ENCODE results near the gene SPATA16.
"Not testable (repeated sequence)": the region's sequence is repeated elsewhere in the genome, so short reads cannot be mapped to it uniquely, and the experiment has no call there.

The SPATA16 gene

GRCh38 chr3:173030273-173030672, 110.8 kb downstream of the SPATA16 start:
- Mint-ChIP-seq H3K9me3 (no peaks in the 10 kb centered on the region), H3K4me1 (no peaks in the 10 kb centered on the region), H3K27ac (no peak overlapping the region), H3K4me3 (no peak overlapping the region), H3K27me3 (no peaks in the 10 kb centered on the region)
- no peak for ATAC-seq
- DNase-seq, result no peak

- no peaks in the 10 kb centered on the region for H3K27me3 Mint-ChIP-seq
- ATAC-seq, result no peak
- no peak for DNase-seq
- no peaks in the 10 kb centered on the region for H3K4me1 Mint-ChIP-seq
- no peak overlapping the region for H3K27ac Mint-ChIP-seq
- no peak overlapping the region for H3K4me3 Mint-ChIP-seq
- no peaks in the 10 kb centered on the region for H3K9me3 Mint-ChIP-seq
Measured at GRCh38 chr3:173028351-173028750, 112.7 kb downstream of the SPATA16 start.

- Mint-ChIP-seq H3K27me3 (no peaks in the 10 kb centered on the region), H3K4me3 (no peak overlapping the region), H3K9me3 (no peaks in the 10 kb centered on the region), H3K27ac (no peak overlapping the region), H3K4me1 (no peaks in the 10 kb centered on the region)
- no peak for DNase-seq
- no peak for ATAC-seq
Measured at GRCh38 chr3:173027429-173027828, 113.6 kb downstream of the SPATA16 start.

- Mint-ChIP-seq H3K27me3 (no peaks in the 10 kb centered on the region), H3K4me3 (no peak overlapping the region), H3K4me1 (no peaks in the 10 kb centered on the region), H3K27ac (no peak overlapping the region), H3K9me3 (no peaks in the 10 kb centered on the region)
- no peak for ATAC-seq
- no peak for DNase-seq
Measured at GRCh38 chr3:173025941-173026340, 115.1 kb downstream of the SPATA16 start.

GRCh38 chr3:173021547-173022185, 119.4 kb downstream of the SPATA16 start:
- Mint-ChIP-seq H3K9me3 (no peaks in the 10 kb centered on the region), H3K27ac (no peak overlapping the region), H3K27me3 (no peaks in the 10 kb centered on the region), H3K4me1 (no peaks in the 10 kb centered on the region), H3K4me3 (no peak overlapping the region)
- ATAC-seq (no peak), DNase-seq (no peak)

GRCh38 chr3:173020128-173020527, 120.9 kb downstream of the SPATA16 start:
- not testable (repeated sequence) for DNase-seq, ATAC-seq, H3K4me3 Mint-ChIP-seq, H3K4me1 Mint-ChIP-seq, H3K27me3 Mint-ChIP-seq, H3K9me3 Mint-ChIP-seq, H3K27ac Mint-ChIP-seq

- no peak overlapping the region for H3K27ac Mint-ChIP-seq
- no peak overlapping the region for H3K4me3 Mint-ChIP-seq
- no peaks in the 10 kb centered on the region for H3K4me1 Mint-ChIP-seq
- H3K27me3 Mint-ChIP-seq, result no peaks in the 10 kb centered on the region
- H3K9me3 Mint-ChIP-seq, result no peaks in the 10 kb centered on the region
- DNase-seq (no peak), ATAC-seq (no peak)
Measured at GRCh38 chr3:173019378-173019777, 121.7 kb downstream of the SPATA16 start.

- no peak overlapping the region for H3K4me3 Mint-ChIP-seq
- H3K4me1 Mint-ChIP-seq, result no peaks in the 10 kb centered on the region
- H3K27ac Mint-ChIP-seq, result no peak overlapping the region
- DNase-seq (no peak), ATAC-seq (no peak)
- H3K9me3 Mint-ChIP-seq, result no peaks in the 10 kb centered on the region
- no peaks in the 10 kb centered on the region for H3K27me3 Mint-ChIP-seq
Measured at GRCh38 chr3:173018758-173019157, 122.3 kb downstream of the SPATA16 start.

- Mint-ChIP-seq H3K27me3 (no peaks in the 10 kb centered on the region), H3K9me3 (peaks cover 4 to 5% of the 10 kb centered on the region in 2 donors), H3K4me1 (no peaks in the 10 kb centered on the region), H3K4me3 (no peak overlapping the region), H3K27ac (no peak overlapping the region)
- ATAC-seq (no peak), DNase-seq (no peak)
Measured at GRCh38 chr3:173013219-173013832, 127.7 kb downstream of the SPATA16 start.

- no peak for ATAC-seq
- H3K4me3 Mint-ChIP-seq, result no peak overlapping the region
- H3K4me1 Mint-ChIP-seq, result no peaks in the 10 kb centered on the region
- H3K27ac Mint-ChIP-seq, result no peak overlapping the region
- no peak for DNase-seq
- no peaks in the 10 kb centered on the region for H3K27me3 Mint-ChIP-seq
- peaks cover 4 to 5% of the 10 kb centered on the region in 2 donors for H3K9me3 Mint-ChIP-seq
Measured at GRCh38 chr3:173009410-173009809, 131.6 kb downstream of the SPATA16 start.

- no peak overlapping the region for H3K4me3 Mint-ChIP-seq
- no peak for ATAC-seq
- no peak for DNase-seq
- no peaks in the 10 kb centered on the region for H3K27me3 Mint-ChIP-seq
- H3K4me1 Mint-ChIP-seq, result no peaks in the 10 kb centered on the region
- H3K9me3 Mint-ChIP-seq, result peaks cover 4 to 5% of the 10 kb centered on the region in 2 donors
- H3K27ac Mint-ChIP-seq, result no peak overlapping the region
Measured at GRCh38 chr3:173008978-173009377, 132.1 kb downstream of the SPATA16 start.

- no peak for DNase-seq
- Mint-ChIP-seq H3K4me3 (no peak overlapping the region), H3K9me3 (peaks cover 0 to 4% of the 10 kb centered on the region in 2 donors), H3K27ac (no peak overlapping the region), H3K4me1 (no peaks in the 10 kb centered on the region), H3K27me3 (no peaks in the 10 kb centered on the region)
- ATAC-seq, result no peak
Measured at GRCh38 chr3:173007079-173007723, 133.8 kb downstream of the SPATA16 start.

GRCh38 chr3:173006006-173006405, 135.0 kb downstream of the SPATA16 start:
- no peaks in the 10 kb centered on the region for H3K27me3 Mint-ChIP-seq
- no peaks in the 10 kb centered on the region for H3K4me1 Mint-ChIP-seq
- no peak overlapping the region for H3K4me3 Mint-ChIP-seq
- no peaks in the 10 kb centered on the region for H3K9me3 Mint-ChIP-seq
- DNase-seq (no peak), ATAC-seq (no peak)
- no peak overlapping the region for H3K27ac Mint-ChIP-seq

- H3K27ac Mint-ChIP-seq, result no peak overlapping the region
- no peak for ATAC-seq
- H3K4me1 Mint-ChIP-seq, result no peaks in the 10 kb centered on the region
- no peaks in the 10 kb centered on the region for H3K27me3 Mint-ChIP-seq
- H3K4me3 Mint-ChIP-seq, result no peak overlapping the region
- H3K9me3 Mint-ChIP-seq, result no peaks in the 10 kb centered on the region
- no peak for DNase-seq
Measured at GRCh38 chr3:173004681-173005080, 136.4 kb downstream of the SPATA16 start.

- no peak overlapping the region for H3K27ac Mint-ChIP-seq
- DNase-seq, result no peak
- no peaks in the 10 kb centered on the region for H3K9me3 Mint-ChIP-seq
- no peaks in the 10 kb centered on the region for H3K27me3 Mint-ChIP-seq
- H3K4me1 Mint-ChIP-seq, result no peaks in the 10 kb centered on the region
- no peak for ATAC-seq
- H3K4me3 Mint-ChIP-seq, result no peak overlapping the region
Measured at GRCh38 chr3:173003956-173004355, 137.1 kb downstream of the SPATA16 start.

GRCh38 chr3:173003471-173003870, 137.6 kb downstream of the SPATA16 start:
- no peak overlapping the region for H3K27ac Mint-ChIP-seq
- H3K4me1 Mint-ChIP-seq, result no peaks in the 10 kb centered on the region
- H3K9me3 Mint-ChIP-seq, result no peaks in the 10 kb centered on the region
- no peak for ATAC-seq
- no peak overlapping the region for H3K4me3 Mint-ChIP-seq
- H3K27me3 Mint-ChIP-seq, result no peaks in the 10 kb centered on the region
- DNase-seq, result no peak
